ENCODE results near the gene NT5DC3. TPM values are rescaled to one million over a fixed set of nuclear protein-coding genes. Genes with fewer than 3 reads are reported as not detected.
"Not testable (repeated sequence)": the region's sequence is repeated elsewhere in the genome, so short reads cannot be mapped to it uniquely, and the experiment has no call there.

NT5DC3 gene
- polyA plus RNA-seq, 1 donor: 9.0 TPM

- not testable (repeated sequence) for DNase-seq (ENCODE audit: low read depth)
Observed at GRCh38 chr12:103809639-103810038, 31.4 kb downstream of the NT5DC3 start.

- DNase-seq (ENCODE audit: low read depth): no peak
Observed at GRCh38 chr12:103809154-103809553, 31.9 kb downstream of the NT5DC3 start.

- DNase-seq (ENCODE audit: low read depth): no peak
Observed at GRCh38 chr12:103808239-103808880, 32.7 kb downstream of the NT5DC3 start.

- no peak for DNase-seq (ENCODE audit: low read depth)
Observed at GRCh38 chr12:103807561-103808238, 33.3 kb downstream of the NT5DC3 start.

GRCh38 chr12:103806803-103807202 lies 34.2 kb downstream of the NT5DC3 start:
- DNase-seq (ENCODE audit: low read depth): no peak

GRCh38 chr12:103805655-103806360 lies 35.2 kb downstream of the NT5DC3 start:
- DNase-seq (ENCODE audit: low read depth): no peak

- no peak for DNase-seq (ENCODE audit: low read depth)
Observed at GRCh38 chr12:103803847-103804246, 37.2 kb downstream of the NT5DC3 start.

GRCh38 chr12:103802586-103802886 lies 38.5 kb downstream of the NT5DC3 start:
- no peak for DNase-seq (ENCODE audit: low read depth)

- DNase-seq (ENCODE audit: low read depth): no peak
Observed at GRCh38 chr12:103801709-103802585, 39.1 kb downstream of the NT5DC3 start.

- DNase-seq (ENCODE audit: low read depth): peak; percentile 19
Observed at GRCh38 chr12:103799857-103800771, 40.9 kb downstream of the NT5DC3 start.

- DNase-seq (ENCODE audit: low read depth): no peak
Observed at GRCh38 chr12:103799504-103799856, 41.6 kb downstream of the NT5DC3 start.

- DNase-seq (ENCODE audit: low read depth): no peak
Observed at GRCh38 chr12:103798586-103798985, 42.4 kb downstream of the NT5DC3 start.

GRCh38 chr12:103794309-103795213 lies 46.5 kb downstream of the NT5DC3 start:
- DNase-seq (ENCODE audit: low read depth): no peak

GRCh38 chr12:103793512-103794045 lies 47.5 kb downstream of the NT5DC3 start:
- DNase-seq (ENCODE audit: low read depth): no peak

- DNase-seq (ENCODE audit: low read depth): no peak
Observed at GRCh38 chr12:103793046-103793445, 48.0 kb downstream of the NT5DC3 start.

- no peak for DNase-seq (ENCODE audit: low read depth)
Observed at GRCh38 chr12:103791350-103791920, 49.6 kb downstream of the NT5DC3 start.

GRCh38 chr12:103786201-103786600 lies 54.8 kb downstream of the NT5DC3 start:
- no peak for DNase-seq (ENCODE audit: low read depth)

- DNase-seq (ENCODE audit: low read depth): no peak
Observed at GRCh38 chr12:103785243-103786031, 55.6 kb downstream of the NT5DC3 start.
